HG03135 (cell line): Measurements from ENCODE around the gene SLC25A21.
"Not testable (repeated sequence)": the region's sequence is repeated elsewhere in the genome, so short reads cannot be mapped to it uniquely, and the experiment has no call there.

ENCODE experiments used
- ATAC-seq: cut with Tn5 transposase; IDR thresholded peaks from one replicate; pipeline ENCODE4 v1.9.1; 2021; ENCODE audit warnings: mild to moderate bottlenecking, moderate library complexity; ENCODE audit not compliant: unreplicated experiment

Gene SLC25A21

DNA sequence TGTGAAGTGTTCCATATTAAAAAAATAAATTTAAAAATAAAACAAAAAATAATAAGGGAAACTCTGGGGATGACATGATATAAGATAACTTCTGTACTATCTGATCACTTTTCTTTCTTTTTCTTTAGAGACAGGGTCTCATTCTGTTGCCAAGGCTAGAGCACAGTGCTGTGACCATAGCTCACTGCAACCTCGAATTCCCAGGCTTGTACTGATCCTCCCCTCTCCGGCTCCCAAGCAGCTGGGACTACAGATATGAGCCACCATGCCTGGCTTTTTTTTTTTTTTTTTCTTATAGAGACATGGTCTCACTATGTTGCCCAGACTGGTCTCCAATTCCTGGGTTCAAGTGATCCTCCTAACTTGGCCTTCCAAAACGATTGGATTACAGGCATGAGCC lies 14.9 kb upstream of the SLC25A21 start:
- ATAC-seq = no peak

- ATAC-seq = no peak
Observed at GRCh38 chr14:37186865-37187264, 14.5 kb upstream of the SLC25A21 start.

GRCh38 chr14:37185670-37186069 lies 13.3 kb upstream of the SLC25A21 start:
- no peak for ATAC-seq

DNA sequence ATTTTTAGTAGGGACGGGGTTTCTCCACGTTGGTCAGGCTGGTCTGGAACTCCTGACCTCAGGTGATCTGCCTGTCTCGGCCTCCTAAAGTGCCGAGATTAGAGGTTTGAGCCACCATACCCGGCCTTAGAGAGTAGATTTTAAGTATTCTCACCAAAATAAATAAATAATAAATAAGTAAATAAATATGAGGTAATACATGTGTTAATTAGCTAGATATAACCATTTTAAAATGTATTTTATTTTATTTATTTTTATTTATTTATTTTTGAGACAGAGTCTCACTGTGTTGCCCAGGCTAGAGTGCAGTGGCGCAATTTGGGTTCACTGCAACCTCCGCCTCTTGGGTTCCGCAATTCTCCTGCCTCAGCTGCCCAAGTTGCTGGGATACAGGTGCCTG lies 12.1 kb upstream of the SLC25A21 start:
- ATAC-seq = not testable (repeated sequence)

DNA sequence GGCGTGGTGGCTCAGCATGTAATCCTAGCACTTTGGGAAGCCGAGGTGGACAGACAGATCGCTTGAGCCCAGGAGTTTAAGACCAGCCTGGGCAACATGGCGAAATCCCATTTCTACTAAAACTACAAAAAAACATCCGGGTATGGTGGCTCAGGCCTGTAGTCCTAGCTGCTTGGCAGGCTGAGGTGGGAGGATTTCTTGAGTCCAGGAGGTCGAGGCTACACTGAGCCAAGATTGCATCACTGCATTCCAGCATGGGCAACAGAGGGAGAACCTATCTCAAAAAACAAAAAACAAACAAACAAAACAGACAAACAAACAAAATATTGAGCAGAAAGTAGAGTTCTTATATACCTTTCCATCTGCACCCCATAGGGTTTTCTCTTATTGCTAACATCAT lies 9.0 kb upstream of the SLC25A21 start:
- no peak for ATAC-seq

GRCh38 chr14:37180886-37181285 lies 8.5 kb upstream of the SLC25A21 start:
- not testable (repeated sequence) for ATAC-seq

DNA sequence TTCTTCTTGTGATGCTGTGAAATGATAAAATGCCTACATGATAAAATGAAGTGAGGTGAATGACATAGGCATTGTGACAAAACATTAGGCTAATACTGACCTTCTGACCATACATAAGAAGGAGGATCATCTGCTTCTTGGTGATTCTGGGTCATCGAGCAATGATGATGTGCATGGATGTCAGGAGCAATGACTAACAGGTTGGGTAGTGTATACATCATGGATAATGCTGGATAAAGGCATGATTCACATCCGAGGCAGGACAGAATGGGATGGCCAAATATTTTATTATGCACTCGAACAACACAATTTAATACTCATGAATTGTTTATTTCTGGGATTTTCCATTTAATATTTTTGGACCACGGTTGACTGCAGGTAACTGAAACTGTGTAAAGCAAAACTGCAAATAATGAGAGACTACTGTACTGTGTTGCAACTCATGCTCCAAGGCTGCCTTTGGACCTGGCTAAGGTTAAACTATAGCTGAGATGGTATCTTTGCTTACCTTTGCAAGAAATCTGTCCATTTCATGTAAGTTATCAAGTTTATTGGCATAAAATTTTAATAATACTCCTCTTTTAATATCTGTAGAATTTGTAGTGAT lies 7.6 kb upstream of the SLC25A21 start:
- ATAC-seq = no peak

DNA sequence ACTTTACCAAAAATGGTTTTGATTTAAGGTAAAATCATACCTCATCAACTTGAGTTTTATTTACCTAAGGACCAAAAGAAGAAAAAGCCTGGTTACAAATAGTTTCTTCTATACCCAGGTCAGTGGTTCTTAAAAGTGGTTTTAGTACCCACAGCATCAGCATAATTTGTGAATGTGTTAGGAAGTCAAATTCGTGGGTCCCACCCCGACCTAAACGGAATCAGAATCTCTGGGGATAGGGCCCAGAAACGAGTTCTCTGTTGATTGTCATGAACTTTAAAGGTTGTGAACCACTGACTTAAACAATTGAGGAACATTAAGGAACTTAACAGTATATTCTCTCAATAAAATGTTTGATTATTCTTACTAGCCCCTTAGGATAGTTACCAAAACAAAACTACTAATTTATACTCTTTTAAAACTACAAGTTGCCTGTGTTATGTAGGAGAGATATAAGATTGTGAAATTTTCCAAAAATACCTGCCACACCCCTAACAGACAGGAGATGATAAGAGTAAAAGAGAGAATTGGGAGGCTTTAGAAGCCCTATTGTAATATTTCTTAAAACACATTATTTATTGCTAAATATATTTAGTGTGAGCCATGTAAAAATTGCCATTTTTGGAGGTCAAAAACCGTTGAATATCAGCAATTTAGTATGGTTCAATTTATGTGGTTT lies 669 bp upstream of the SLC25A21 start:
- ATAC-seq = no peak

GRCh38 chr14:37171678-37172023 lies 755 bp downstream of the SLC25A21 start:
- no peak for ATAC-seq

GRCh38 chr14:37170993-37171392 lies 1.4 kb downstream of the SLC25A21 start:
- no peak for ATAC-seq

GRCh38 chr14:37170237-37170636 lies 2.2 kb downstream of the SLC25A21 start:
- no peak for ATAC-seq

DNA sequence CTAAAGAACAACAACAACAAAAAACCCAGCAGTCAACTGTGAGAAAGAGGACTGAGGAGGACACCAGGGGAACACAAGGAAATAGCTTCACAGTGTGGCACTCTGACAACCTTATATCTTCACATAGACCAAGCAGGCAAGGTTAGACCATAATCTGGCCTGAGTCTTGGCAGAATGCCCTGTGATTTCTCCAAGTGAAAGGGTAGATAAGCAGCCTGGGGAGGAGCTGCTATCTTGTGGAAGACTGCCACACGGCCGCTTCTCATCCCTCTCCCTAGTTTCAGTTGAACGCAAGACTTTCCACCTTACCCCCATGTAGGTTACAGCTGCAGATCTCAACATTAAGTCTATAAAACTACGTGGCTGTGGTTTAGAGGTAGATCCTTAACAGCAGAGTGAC lies 3.7 kb downstream of the SLC25A21 start:
- no peak for ATAC-seq

DNA sequence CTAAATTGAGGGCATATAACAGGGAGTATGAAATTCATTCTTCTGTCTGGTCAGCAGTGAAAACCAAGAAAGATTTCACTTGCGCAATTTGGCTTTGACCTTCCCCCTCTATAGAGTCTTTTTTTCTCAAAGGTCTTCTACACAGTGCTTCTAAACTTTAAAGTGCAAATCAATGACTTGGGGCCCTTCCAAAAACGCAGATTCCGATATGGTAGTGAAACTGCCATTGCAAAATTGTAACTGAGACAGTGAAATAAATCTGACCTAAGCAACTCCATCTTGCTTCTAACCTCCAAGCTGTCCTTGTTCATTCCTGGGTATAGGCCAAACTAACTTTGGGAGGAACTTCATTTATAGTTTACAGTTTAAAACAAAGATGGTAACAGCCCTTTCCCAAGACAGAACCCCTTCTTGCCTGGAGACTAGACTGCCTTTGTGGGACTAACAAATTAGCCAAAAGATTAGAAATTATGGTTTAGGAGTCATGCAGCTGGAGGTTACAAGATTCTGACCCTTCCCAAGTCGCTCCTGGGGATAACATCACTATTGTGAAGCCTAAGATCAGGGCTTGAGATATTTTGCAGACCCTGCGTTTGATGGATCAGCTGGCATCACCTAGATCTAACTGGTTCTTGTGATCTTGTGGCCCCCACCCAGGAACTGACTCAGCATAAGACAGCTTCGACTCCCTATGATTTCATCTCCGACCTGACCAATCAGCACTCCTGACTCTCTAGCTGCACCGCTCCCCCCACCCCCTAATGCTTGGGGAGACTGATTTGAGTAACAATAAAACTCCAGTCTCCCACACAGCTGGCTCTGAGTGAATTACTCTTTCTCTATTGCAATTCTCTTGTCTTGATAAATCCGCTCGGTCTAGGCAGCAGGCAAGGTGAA lies 5.0 kb downstream of the SLC25A21 start:
- ATAC-seq = no peak

DNA sequence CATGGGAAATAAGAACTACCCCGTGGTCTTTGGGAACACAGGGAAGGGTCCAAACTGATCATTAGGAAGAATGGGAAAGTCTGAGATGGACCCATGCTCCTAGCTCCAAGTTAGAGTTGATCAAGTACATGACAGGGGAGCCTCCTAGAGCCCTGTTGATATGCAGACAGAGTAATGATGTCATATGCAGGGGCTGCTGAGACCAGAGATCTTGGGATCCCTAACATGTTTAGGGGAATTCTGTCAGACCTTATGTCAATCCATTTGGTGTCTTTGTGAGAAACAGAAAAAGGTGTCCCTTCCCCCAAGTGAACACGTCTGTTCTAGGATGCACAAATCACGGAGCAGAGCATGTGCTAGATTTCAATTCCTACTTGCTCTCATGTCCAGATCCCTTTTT lies 6.6 kb downstream of the SLC25A21 start:
- ATAC-seq = no peak

- not testable (repeated sequence) for ATAC-seq
Observed at GRCh38 chr14:37162307-37162706, 10.1 kb downstream of the SLC25A21 start.

- ATAC-seq = no peak
Observed at GRCh38 chr14:37157987-37158386, 14.4 kb downstream of the SLC25A21 start.

DNA sequence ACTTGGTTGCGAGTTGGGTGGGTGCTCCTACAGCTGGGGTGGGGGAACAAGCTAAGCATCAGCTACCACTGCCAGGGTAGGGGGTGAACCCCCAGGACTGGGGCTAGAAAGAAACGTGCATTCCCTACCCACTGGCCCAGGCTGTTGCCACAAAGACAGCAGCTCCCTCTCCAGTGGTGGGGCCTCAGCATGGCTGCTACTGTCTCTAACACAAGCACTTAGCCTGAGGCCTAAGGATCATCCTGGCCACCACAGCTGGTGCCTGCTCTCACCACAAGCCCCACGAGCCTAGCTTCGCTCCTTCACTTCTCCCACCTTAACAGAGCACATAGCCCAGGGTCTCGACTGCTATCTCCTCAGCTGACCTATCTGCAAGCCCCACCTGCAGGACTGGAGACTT lies 18.9 kb downstream of the SLC25A21 start:
- ATAC-seq = no peak

DNA sequence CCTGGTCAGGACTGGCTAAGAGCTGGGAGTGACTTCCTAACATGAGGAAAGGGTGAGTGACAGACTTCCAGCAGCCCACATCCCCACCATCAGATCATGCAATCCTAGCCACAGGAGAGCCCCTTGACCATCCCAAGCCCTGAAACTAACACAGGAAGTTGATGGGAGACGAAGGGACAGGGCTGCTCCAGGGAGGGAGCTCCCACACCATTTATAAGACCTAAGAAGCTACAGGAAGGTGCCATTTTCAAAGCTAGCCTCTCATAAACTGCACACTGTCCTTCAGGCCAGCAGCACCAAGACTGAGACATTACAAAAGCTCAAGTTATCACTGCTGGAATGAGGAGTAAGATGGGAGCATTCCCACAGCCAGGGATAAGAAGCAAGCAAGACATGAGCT lies 19.4 kb downstream of the SLC25A21 start:
- no peak for ATAC-seq

DNA sequence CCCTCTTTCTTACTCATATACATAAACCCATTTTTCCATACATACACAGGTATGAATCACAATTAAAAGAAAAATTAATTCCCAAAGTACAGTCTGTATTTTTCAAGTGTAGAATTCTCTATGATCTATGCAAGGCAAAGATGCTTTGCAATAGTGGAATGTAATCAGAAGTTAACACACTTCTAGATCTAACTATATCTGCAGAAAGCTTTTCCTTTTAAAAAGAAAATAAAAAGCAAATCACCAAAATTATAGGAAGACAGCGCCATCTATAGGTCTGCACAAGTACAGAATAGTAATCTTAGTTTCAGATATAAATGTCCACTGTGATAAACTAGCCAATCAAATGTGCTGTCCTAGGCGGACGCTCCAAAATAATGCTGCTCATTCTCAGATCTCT lies 22.0 kb downstream of the SLC25A21 start:
- no peak for ATAC-seq

DNA sequence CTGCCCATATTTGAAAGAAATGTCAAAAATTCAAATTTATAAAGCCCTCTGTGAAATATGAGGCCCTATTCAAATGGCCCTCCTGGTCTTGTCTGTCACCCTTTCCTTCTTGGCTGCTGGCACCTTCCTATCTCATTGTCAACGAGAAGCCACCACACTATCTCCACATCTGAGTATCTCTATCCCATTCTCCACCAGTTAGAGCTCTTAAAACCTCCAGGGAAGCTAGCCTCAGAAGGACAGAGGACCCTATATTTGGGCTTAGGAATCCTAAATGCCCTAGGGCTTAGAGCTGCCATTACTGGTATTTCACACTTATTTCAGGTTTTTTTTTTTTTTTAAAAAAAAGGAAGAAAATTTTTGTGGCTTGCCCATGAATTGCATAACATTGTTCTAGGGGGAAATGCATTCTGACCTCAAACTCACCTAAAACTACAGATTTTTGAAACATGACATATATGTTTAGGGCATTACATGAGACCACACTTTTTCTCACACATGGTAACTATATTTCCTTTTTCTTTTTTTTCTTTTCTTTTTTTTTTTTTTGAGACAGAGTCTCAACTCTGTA lies 25.0 kb downstream of the SLC25A21 start:
- ATAC-seq = no peak

DNA sequence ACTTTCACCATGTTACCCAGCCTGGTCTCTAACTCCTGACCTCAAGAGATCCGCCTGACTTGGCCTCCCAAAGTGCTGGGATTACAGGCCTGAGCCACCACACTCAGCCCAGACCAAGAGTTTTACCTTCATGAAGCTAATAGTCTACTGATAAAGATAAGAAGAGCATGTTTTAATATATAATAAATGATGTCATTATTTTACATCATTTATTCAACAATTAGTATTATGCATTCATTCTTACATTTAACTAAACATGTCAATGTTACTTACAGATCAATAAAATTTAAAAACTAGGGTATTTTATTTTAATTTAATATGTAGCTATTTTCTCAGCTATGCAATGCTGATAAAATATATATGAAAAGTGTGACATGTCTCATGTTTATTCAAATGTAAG lies 26.0 kb downstream of the SLC25A21 start:
- not testable (repeated sequence) for ATAC-seq

- no peak for ATAC-seq
Observed at GRCh38 chr14:37145395-37145794, 27.0 kb downstream of the SLC25A21 start.
